HEK293 (cell line): ENCODE results near the gene ASCC3.

ENCODE experiments used
- KLF10 ChIP-seq: fragments of 450-650 bp; IDR thresholded peaks from 2 replicates; pipeline ENCODE4 v1.5.1; 2018; ENCODE audit warnings: missing biosample characterization, mild to moderate bottlenecking, missing genetic modification characterization
- PRDM10 ChIP-seq: fragments of 450-650 bp; formaldehyde crosslinking; IDR thresholded peaks from 2 replicates; pipeline ENCODE4 v1.5.1; 2016; ENCODE audit warnings: missing biosample characterization, missing genetic modification characterization
- TCF7L2 ChIP-seq: IDR thresholded peaks from 2 replicates; pipeline ENCODE4 v1.6.1; 2011; ENCODE audit warnings: low read depth, mild to moderate bottlenecking, inconsistent platforms, low read length, moderate library complexity, borderline replicate concordance
- ZNF138 ChIP-seq: fragments of 450-650 bp; formaldehyde crosslinking; IDR thresholded peaks from 2 replicates; pipeline ENCODE4 v1.5.1; 2016; ENCODE audit warnings: missing biosample characterization, missing genetic modification characterization, borderline replicate concordance
- ZNF707 ChIP-seq: fragments of 450-650 bp; formaldehyde crosslinking; IDR thresholded peaks from 2 replicates; pipeline ENCODE4 v1.5.1; 2016; ENCODE audit warnings: missing biosample characterization, missing genetic modification characterization
- TF ChIP-seq, protein P1 (sequence below): fragments of 450-650 bp; formaldehyde crosslinking; IDR thresholded peaks from 2 replicates; pipeline ENCODE4 v1.5.1; 2016; ENCODE audit warnings: missing biosample characterization, missing genetic modification characterization

- no peak for TF ChIP-seq KLF10 (tag by site-specific recombination)
- no peak for TF ChIP-seq ZNF138 (tag by site-specific recombination)
- TF ChIP-seq ZNF707 (tag by site-specific recombination): no peak
- TF ChIP-seq, protein P1, sequence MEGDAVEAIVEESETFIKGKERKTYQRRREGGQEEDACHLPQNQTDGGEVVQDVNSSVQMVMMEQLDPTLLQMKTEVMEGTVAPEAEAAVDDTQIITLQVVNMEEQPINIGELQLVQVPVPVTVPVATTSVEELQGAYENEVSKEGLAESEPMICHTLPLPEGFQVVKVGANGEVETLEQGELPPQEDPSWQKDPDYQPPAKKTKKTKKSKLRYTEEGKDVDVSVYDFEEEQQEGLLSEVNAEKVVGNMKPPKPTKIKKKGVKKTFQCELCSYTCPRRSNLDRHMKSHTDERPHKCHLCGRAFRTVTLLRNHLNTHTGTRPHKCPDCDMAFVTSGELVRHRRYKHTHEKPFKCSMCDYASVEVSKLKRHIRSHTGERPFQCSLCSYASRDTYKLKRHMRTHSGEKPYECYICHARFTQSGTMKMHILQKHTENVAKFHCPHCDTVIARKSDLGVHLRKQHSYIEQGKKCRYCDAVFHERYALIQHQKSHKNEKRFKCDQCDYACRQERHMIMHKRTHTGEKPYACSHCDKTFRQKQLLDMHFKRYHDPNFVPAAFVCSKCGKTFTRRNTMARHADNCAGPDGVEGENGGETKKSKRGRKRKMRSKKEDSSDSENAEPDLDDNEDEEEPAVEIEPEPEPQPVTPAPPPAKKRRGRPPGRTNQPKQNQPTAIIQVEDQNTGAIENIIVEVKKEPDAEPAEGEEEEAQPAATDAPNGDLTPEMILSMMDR (tag by site-specific recombination): no peak
- no peak for TF ChIP-seq TCF7L2
- TF ChIP-seq PRDM10 (tag by site-specific recombination): no peak
Measured at GRCh38 chr6:100673641-100674040, 207.5 kb downstream of the ASCC3 start.
